ENCODE measurements around the gene VAMP5.

The VAMP5 gene

GRCh38 chr2:85642725-85643124 lies 58.5 kb downstream of the VAMP5 start:
- Histone ChIP-seq H3K9me3 (no peaks in the 10 kb centered on the region), H3K4me3 (ENCODE audit: low read depth, low read length) (no peak overlapping the region), H3K36me3 (peaks cover 57% of the 10 kb centered on the region), H3K27me3 (no peaks in the 10 kb centered on the region), H3K4me1 (no peaks in the 10 kb centered on the region)
- no peak for TF ChIP-seq CTCF (IDR thresholded peaks at IDR 0.05; ENCODE audit: low read depth, low read length)
- no peak for DNase-seq

Measured in BE2C (cell line).